ENCODE results near the gene HEXB.

- TF ChIP-seq CTCF (conservative IDR thresholded peaks at IDR 0.05) (no peak), EZH2 (IDR thresholded peaks at IDR 0.05; ENCODE audit: low read depth) (no peak)
Measured at GRCh38 chr5:74659172-74659571, 25.9 kb upstream of the HEXB start.
